OCI-LY1 (cell line): ENCODE measurements around the gene SRR.

Experiments used
- CTCF ChIP-seq: fragments of 200-600 bp; sonication (generic), shearing (Covaris generic); IDR thresholded peaks from 2 replicates; pipeline ENCODE4 v1.5.1; 2017; ENCODE audit warnings: mild to moderate bottlenecking, antibody characterized with exemption, low read length, moderate library complexity, mixed read lengths
- EZH2 ChIP-seq: fragments of 200-600 bp; sonication (generic), shearing (Covaris generic); IDR thresholded peaks from 2 replicates; pipeline ENCODE4 v1.8.0; 2017; ENCODE audit warnings: borderline replicate concordance, mixed run types, mild to moderate bottlenecking, antibody characterized with exemption, low read length, moderate library complexity, mixed read lengths

GRCh38 chr17:2366747-2367494, 63.2 kb downstream of the SRR start:
- TF ChIP-seq CTCF (peak; percentile 34; the same call in 1 of the 2 replicates), EZH2 (no peak)
